KOPT-K1 (cell line): Measurements from ENCODE around the gene HEATR9.

Source experiments
- H3K27ac ChIP-seq: fragments of 200-600 bp; sonication (generic); 2 replicates; pipeline ENCODE4 v1.5.1; 2016; ENCODE audit warnings: antibody characterized with exemption, mild to moderate bottlenecking, low read depth, low read length; ENCODE audit not compliant: poor library complexity, severe bottlenecking
- H3K36me3 ChIP-seq: fragments of 200-600 bp; sonication (generic); 2 replicates; pipeline ENCODE4 v1.5.1; 2017; ENCODE audit warnings: antibody characterized with exemption, mild to moderate bottlenecking, low read length, moderate library complexity; ENCODE audit not compliant: insufficient read depth
- H3K9me3 ChIP-seq: fragments of 200-600 bp; sonication (generic); 2 replicates; pipeline ENCODE4 v1.5.1; 2017; ENCODE audit warnings: antibody characterized with exemption, low read length, mild to moderate bottlenecking; ENCODE audit not compliant: insufficient read depth, poor library complexity, severe bottlenecking

Gene HEATR9

GRCh38 chr17:35855965-35856364 lies 12.7 kb downstream of the HEATR9 start:
- no peak overlapping the region for H3K27ac ChIP-seq

GRCh38 chr17:35849469-35850348 lies 19.0 kb downstream of the HEATR9 start:
- no peaks in the 10 kb centered on the region for H3K9me3 ChIP-seq
- peaks cover 95% of the 10 kb centered on the region for H3K36me3 ChIP-seq
- H3K27ac ChIP-seq = no peak overlapping the region

More at GRCh38 chr17:35855965-35856364, 12.7 kb downstream of the HEATR9 start:
- H3K9me3 ChIP-seq = no peaks in the 10 kb centered on the region
- peaks cover 59% of the 10 kb centered on the region for H3K36me3 ChIP-seq

- H3K36me3 ChIP-seq = peaks cover 99% of the 10 kb centered on the region
Measured at GRCh38 chr17:35847633-35848373, 20.9 kb downstream of the HEATR9 start.

GRCh38 chr17:35847006-35847405 lies 21.7 kb downstream of the HEATR9 start:
- H3K9me3 ChIP-seq = no peaks in the 10 kb centered on the region
- peaks cover 99% of the 10 kb centered on the region for H3K36me3 ChIP-seq
- no peak overlapping the region for H3K27ac ChIP-seq

More at GRCh38 chr17:35847633-35848373, 20.9 kb downstream of the HEATR9 start:
- Histone ChIP-seq H3K9me3 (no peaks in the 10 kb centered on the region), H3K27ac (no peak overlapping the region)

- Histone ChIP-seq H3K27ac (no peak overlapping the region), H3K36me3 (peaks cover 100% of the 10 kb centered on the region), H3K9me3 (no peaks in the 10 kb centered on the region)
Measured at GRCh38 chr17:35846055-35846809, 22.5 kb downstream of the HEATR9 start.

GRCh38 chr17:35844547-35844946 lies 24.1 kb downstream of the HEATR9 start:
- Histone ChIP-seq H3K9me3 (no peaks in the 10 kb centered on the region), H3K36me3 (peaks cover 100% of the 10 kb centered on the region), H3K27ac (no peak overlapping the region)

GRCh38 chr17:35843698-35844097 lies 25.0 kb downstream of the HEATR9 start:
- Histone ChIP-seq H3K27ac (no peak overlapping the region), H3K36me3 (peaks cover 100% of the 10 kb centered on the region), H3K9me3 (no peaks in the 10 kb centered on the region)

GRCh38 chr17:35842239-35842638 lies 26.5 kb downstream of the HEATR9 start:
- Histone ChIP-seq H3K27ac (no peak overlapping the region), H3K36me3 (peaks cover 100% of the 10 kb centered on the region), H3K9me3 (no peaks in the 10 kb centered on the region)

- H3K36me3 ChIP-seq = peaks cover 100% of the 10 kb centered on the region
- H3K9me3 ChIP-seq = no peaks in the 10 kb centered on the region
- no peak overlapping the region for H3K27ac ChIP-seq
Measured at GRCh38 chr17:35841505-35841904, 27.2 kb downstream of the HEATR9 start.

GRCh38 chr17:35841101-35841500 lies 27.6 kb downstream of the HEATR9 start:
- no peak overlapping the region for H3K27ac ChIP-seq
- no peaks in the 10 kb centered on the region for H3K9me3 ChIP-seq
- H3K36me3 ChIP-seq = peaks cover 100% of the 10 kb centered on the region

GRCh38 chr17:35825206-35825605 lies 43.5 kb downstream of the HEATR9 start:
- H3K9me3 ChIP-seq = no peaks in the 10 kb centered on the region
- peaks cover 99% of the 10 kb centered on the region for H3K36me3 ChIP-seq
- H3K27ac ChIP-seq = no peak overlapping the region

GRCh38 chr17:35821308-35821707 lies 47.4 kb downstream of the HEATR9 start:
- H3K9me3 ChIP-seq = no peaks in the 10 kb centered on the region
- no peak overlapping the region for H3K27ac ChIP-seq
- H3K36me3 ChIP-seq = peaks cover 100% of the 10 kb centered on the region

GRCh38 chr17:35819455-35819854 lies 49.2 kb downstream of the HEATR9 start:
- H3K27ac ChIP-seq = no peak overlapping the region
- H3K36me3 ChIP-seq = peaks cover 99% of the 10 kb centered on the region

GRCh38 chr17:35817196-35817595 lies 51.5 kb downstream of the HEATR9 start:
- Histone ChIP-seq H3K9me3 (no peaks in the 10 kb centered on the region), H3K36me3 (peaks cover 99% of the 10 kb centered on the region), H3K27ac (no peak overlapping the region)

More at GRCh38 chr17:35819455-35819854, 49.2 kb downstream of the HEATR9 start:
- H3K9me3 ChIP-seq = no peaks in the 10 kb centered on the region

- H3K36me3 ChIP-seq = peaks cover 99% of the 10 kb centered on the region
Measured at GRCh38 chr17:35816723-35817122, 52.0 kb downstream of the HEATR9 start.

More at GRCh38 chr17:35816723-35817122, 52.0 kb downstream of the HEATR9 start:
- H3K27ac ChIP-seq = no peak overlapping the region
- H3K9me3 ChIP-seq = no peaks in the 10 kb centered on the region
